Measurements from ENCODE around the gene MOB3B.

The MOB3B gene

DNA sequence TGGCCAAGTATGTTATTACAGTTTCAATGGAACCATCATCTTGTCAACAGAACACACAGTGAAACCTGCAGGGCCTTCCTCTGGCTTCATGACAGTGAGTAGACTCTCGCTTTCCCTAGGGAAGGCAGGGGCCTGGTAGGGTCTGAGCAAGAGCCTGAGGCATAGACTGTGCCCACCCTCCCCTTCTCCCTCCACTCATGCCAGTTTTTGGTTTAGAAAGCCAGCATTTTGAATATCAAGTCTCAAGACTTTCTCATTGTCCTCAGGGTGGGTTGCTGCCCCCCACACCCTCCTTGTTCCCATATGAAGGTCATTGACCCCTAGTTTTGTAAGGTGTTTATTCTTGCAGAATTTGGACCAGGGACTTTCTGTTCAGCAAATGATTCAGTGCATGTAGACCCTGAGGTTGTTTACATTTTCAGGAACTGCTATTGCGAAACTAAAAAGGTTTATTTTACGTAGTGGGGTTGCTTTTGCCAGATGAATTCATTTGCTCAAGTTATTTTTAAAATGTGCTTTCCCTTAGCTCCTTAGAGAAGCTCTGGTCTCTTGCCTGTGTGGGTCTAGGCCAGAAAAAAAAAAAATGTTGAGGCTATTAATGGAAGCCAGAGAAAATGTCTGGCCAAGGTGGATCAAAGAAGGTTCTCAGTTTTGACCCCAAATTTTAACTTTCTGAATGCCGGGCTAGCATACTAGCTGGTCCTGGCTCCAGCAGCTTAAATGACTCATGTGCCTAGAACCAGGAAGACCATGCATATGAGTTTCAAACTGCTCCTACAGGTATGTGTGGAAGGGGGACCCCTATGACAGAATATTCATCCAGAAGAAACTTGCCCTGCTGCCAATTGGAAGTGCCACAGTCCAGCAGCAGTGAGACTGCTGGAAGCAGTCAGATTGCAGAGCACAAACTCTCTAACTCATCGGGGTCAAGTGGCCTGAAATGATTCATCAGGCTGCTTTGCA, 10.1 kb upstream of the MOB3B start:
- H2AFZ ChIP-seq (ENCODE audit: low read length) = no peak overlapping the region
- TF ChIP-seq EZH2 (IDR thresholded peaks at IDR 0.05; ENCODE audit: borderline replicate concordance, low read length) = no peak
- TF ChIP-seq, protein P1, sequence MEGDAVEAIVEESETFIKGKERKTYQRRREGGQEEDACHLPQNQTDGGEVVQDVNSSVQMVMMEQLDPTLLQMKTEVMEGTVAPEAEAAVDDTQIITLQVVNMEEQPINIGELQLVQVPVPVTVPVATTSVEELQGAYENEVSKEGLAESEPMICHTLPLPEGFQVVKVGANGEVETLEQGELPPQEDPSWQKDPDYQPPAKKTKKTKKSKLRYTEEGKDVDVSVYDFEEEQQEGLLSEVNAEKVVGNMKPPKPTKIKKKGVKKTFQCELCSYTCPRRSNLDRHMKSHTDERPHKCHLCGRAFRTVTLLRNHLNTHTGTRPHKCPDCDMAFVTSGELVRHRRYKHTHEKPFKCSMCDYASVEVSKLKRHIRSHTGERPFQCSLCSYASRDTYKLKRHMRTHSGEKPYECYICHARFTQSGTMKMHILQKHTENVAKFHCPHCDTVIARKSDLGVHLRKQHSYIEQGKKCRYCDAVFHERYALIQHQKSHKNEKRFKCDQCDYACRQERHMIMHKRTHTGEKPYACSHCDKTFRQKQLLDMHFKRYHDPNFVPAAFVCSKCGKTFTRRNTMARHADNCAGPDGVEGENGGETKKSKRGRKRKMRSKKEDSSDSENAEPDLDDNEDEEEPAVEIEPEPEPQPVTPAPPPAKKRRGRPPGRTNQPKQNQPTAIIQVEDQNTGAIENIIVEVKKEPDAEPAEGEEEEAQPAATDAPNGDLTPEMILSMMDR (IDR thresholded peaks at IDR 0.05; ENCODE audit: low read length) = no peak
- H3F3A ChIP-seq (ENCODE audit: insufficient read depth, low read length) = no peaks in the 10 kb centered on the region
- H3K4me2 ChIP-seq (ENCODE audit: low read length) = no peak overlapping the region
- no peaks in the 10 kb centered on the region for H4K20me1 ChIP-seq (ENCODE audit: insufficient read depth, low read length)
- H3K9ac ChIP-seq (ENCODE audit: low read length) = no peak overlapping the region
- H3K27ac ChIP-seq (ENCODE audit: low read depth, low read length, poor library complexity, severe bottlenecking) = no peak overlapping the region
- no peaks in the 10 kb centered on the region for H3K36me3 ChIP-seq (ENCODE audit: insufficient read depth, low read length)
- no peaks in the 10 kb centered on the region for H3K79me2 ChIP-seq (ENCODE audit: insufficient read depth, low read length)
- H3K27me3 ChIP-seq (ENCODE audit: insufficient read depth, low read length) = no peaks in the 10 kb centered on the region
- no peaks in the 10 kb centered on the region for H3K9me3 ChIP-seq (ENCODE audit: low read length)
- H3K4me1 ChIP-seq (ENCODE audit: insufficient read depth, low read length, severe bottlenecking) = no peaks in the 10 kb centered on the region
- no peak overlapping the region for H3K4me3 ChIP-seq (ENCODE audit: low read depth, low read length, poor library complexity, severe bottlenecking)
- H3K9me2 ChIP-seq (ENCODE audit: low read depth, low read length) = no peaks in the 10 kb centered on the region

DNA sequence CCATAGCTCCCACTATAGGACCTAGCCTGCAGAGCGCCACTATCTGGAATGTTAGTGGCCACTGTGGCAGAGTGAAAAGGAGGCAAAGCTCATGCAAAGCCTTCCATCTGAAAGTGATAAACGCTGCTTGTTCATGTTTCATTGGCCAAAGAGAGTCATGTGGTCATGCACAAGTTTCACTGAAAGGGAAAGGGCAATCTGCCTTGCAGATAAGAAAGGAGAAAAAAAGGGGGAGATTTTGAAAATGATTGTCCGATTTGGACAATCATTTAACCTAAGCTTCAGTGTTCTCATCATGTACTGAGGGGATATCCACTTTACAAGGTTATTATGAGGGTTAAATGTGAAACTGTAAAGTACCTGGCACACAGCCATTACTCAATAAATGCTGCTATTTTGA, 9.0 kb upstream of the MOB3B start:
- Histone ChIP-seq H3K4me3 (ENCODE audit: low read depth, low read length, poor library complexity, severe bottlenecking) (no peak overlapping the region), H3K27me3 (ENCODE audit: insufficient read depth, low read length) (no peaks in the 10 kb centered on the region), H3K9ac (ENCODE audit: low read length) (no peak overlapping the region), H2AFZ (ENCODE audit: low read length) (no peak overlapping the region), H3K36me3 (ENCODE audit: insufficient read depth, low read length) (no peaks in the 10 kb centered on the region), H3K4me2 (ENCODE audit: low read length) (no peak overlapping the region), H4K20me1 (ENCODE audit: insufficient read depth, low read length) (no peaks in the 10 kb centered on the region), H3K27ac (ENCODE audit: low read depth, low read length, poor library complexity, severe bottlenecking) (no peak overlapping the region), H3K79me2 (ENCODE audit: insufficient read depth, low read length) (no peaks in the 10 kb centered on the region), H3K9me2 (ENCODE audit: low read depth, low read length) (no peaks in the 10 kb centered on the region), H3K9me3 (ENCODE audit: low read length) (no peaks in the 10 kb centered on the region), H3F3A (ENCODE audit: insufficient read depth, low read length) (no peaks in the 10 kb centered on the region), H3K4me1 (ENCODE audit: insufficient read depth, low read length, severe bottlenecking) (no peaks in the 10 kb centered on the region)
- no peak for TF ChIP-seq EZH2 (IDR thresholded peaks at IDR 0.05; ENCODE audit: borderline replicate concordance, low read length)
- TF ChIP-seq, protein P1 (IDR thresholded peaks at IDR 0.05; ENCODE audit: low read length) = no peak

DNA sequence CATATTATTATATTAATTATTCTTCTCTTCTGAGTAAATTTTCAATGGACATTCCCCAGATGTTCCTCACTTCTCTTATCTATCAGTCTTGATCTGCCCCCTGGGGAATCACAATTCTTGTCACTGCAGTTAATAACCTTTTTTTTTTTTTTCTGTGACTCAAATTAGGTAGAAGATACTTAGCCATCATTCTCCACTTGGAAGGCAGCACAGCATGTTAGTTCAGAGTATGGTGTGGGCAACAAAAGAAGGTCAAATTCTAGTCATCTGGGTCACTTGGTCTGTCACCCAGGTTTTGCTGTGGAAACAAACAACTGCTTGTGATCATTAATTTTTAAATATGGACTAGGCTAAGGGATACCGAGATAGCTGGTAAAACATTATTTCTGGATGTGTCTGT, 8.1 kb upstream of the MOB3B start:
- TF ChIP-seq, protein P1 (IDR thresholded peaks at IDR 0.05; ENCODE audit: low read length) = no peak
- no peak for TF ChIP-seq EZH2 (IDR thresholded peaks at IDR 0.05; ENCODE audit: borderline replicate concordance, low read length)
- H3K4me2 ChIP-seq (ENCODE audit: low read length) = no peak overlapping the region
- no peak overlapping the region for H3K4me3 ChIP-seq (ENCODE audit: low read depth, low read length, poor library complexity, severe bottlenecking)
- H3K27ac ChIP-seq (ENCODE audit: low read depth, low read length, poor library complexity, severe bottlenecking) = no peak overlapping the region
- H3K27me3 ChIP-seq (ENCODE audit: insufficient read depth, low read length) = no peaks in the 10 kb centered on the region
- no peaks in the 10 kb centered on the region for H3K9me3 ChIP-seq (ENCODE audit: low read length)
- no peaks in the 10 kb centered on the region for H3F3A ChIP-seq (ENCODE audit: insufficient read depth, low read length)
- no peak overlapping the region for H3K9ac ChIP-seq (ENCODE audit: low read length)
- H3K9me2 ChIP-seq (ENCODE audit: low read depth, low read length) = no peaks in the 10 kb centered on the region
- H3K79me2 ChIP-seq (ENCODE audit: insufficient read depth, low read length) = no peaks in the 10 kb centered on the region
- no peak overlapping the region for H2AFZ ChIP-seq (ENCODE audit: low read length)
- no peaks in the 10 kb centered on the region for H4K20me1 ChIP-seq (ENCODE audit: insufficient read depth, low read length)
- no peaks in the 10 kb centered on the region for H3K36me3 ChIP-seq (ENCODE audit: insufficient read depth, low read length)
- no peaks in the 10 kb centered on the region for H3K4me1 ChIP-seq (ENCODE audit: insufficient read depth, low read length, severe bottlenecking)
